ENCODE data around the gene SYNPO2.

The SYNPO2 gene

GRCh38 chr4:118923891-118924290 is 35.2 kb downstream of the SYNPO2 start:
- H3K4me3 ChIP-seq (ENCODE audit: severe bottlenecking) = no peak overlapping the region
- H3K27me3 ChIP-seq (ENCODE audit: insufficient read depth, poor library complexity, severe bottlenecking) = no peaks in the 10 kb centered on the region
- H3K36me3 ChIP-seq (ENCODE audit: low read depth) = no peaks in the 10 kb centered on the region
- peaks cover under 1% of the 10 kb centered on the region for H3K4me1 ChIP-seq (ENCODE audit: insufficient read depth, poor library complexity, severe bottlenecking)
- no peaks in the 10 kb centered on the region for H3K9me3 ChIP-seq (ENCODE audit: severe bottlenecking)
- ATAC-seq (ENCODE audit: low read depth) (no peak), DNase-seq (ENCODE audit: low spot score) (no peak)
- no peak overlapping the region for H3K27ac ChIP-seq (ENCODE audit: poor library complexity, severe bottlenecking)
- no peak for TF ChIP-seq CTCF (IDR thresholded peaks at IDR 0.05; ENCODE audit: poor library complexity, severe bottlenecking)

- no peak for TF ChIP-seq CTCF (IDR thresholded peaks at IDR 0.05; ENCODE audit: poor library complexity, severe bottlenecking)
- no peak overlapping the region for H3K27ac ChIP-seq (ENCODE audit: poor library complexity, severe bottlenecking)
- no peaks in the 10 kb centered on the region for H3K36me3 ChIP-seq (ENCODE audit: low read depth)
- no peak for ATAC-seq (ENCODE audit: low read depth)
- no peaks in the 10 kb centered on the region for H3K4me1 ChIP-seq (ENCODE audit: insufficient read depth, poor library complexity, severe bottlenecking)
- H3K9me3 ChIP-seq (ENCODE audit: severe bottlenecking) = no peaks in the 10 kb centered on the region
- no peaks in the 10 kb centered on the region for H3K27me3 ChIP-seq (ENCODE audit: insufficient read depth, poor library complexity, severe bottlenecking)
- H3K4me3 ChIP-seq (ENCODE audit: severe bottlenecking) = no peak overlapping the region
- DNase-seq (ENCODE audit: low spot score) = no peak
These were observed 39.3 kb downstream of the SYNPO2 start for GRCh38 chr4:118927974-118928373.

GRCh38 chr4:118930255-118930654 is 41.6 kb downstream of the SYNPO2 start:
- Histone ChIP-seq H3K4me3 (ENCODE audit: severe bottlenecking) (no peak overlapping the region), H3K36me3 (ENCODE audit: low read depth) (no peaks in the 10 kb centered on the region), H3K9me3 (ENCODE audit: severe bottlenecking) (no peaks in the 10 kb centered on the region), H3K4me1 (ENCODE audit: insufficient read depth, poor library complexity, severe bottlenecking) (no peaks in the 10 kb centered on the region), H3K27ac (ENCODE audit: poor library complexity, severe bottlenecking) (no peak overlapping the region), H3K27me3 (ENCODE audit: insufficient read depth, poor library complexity, severe bottlenecking) (no peaks in the 10 kb centered on the region)
- TF ChIP-seq CTCF (IDR thresholded peaks at IDR 0.05; ENCODE audit: poor library complexity, severe bottlenecking) = no peak
- no peak for DNase-seq (ENCODE audit: low spot score)
- ATAC-seq (ENCODE audit: low read depth) = no peak

GRCh38 chr4:118931786-118932185 is 43.1 kb downstream of the SYNPO2 start:
- Histone ChIP-seq H3K4me1 (ENCODE audit: insufficient read depth, poor library complexity, severe bottlenecking) (no peaks in the 10 kb centered on the region), H3K36me3 (ENCODE audit: low read depth) (no peaks in the 10 kb centered on the region), H3K4me3 (ENCODE audit: severe bottlenecking) (no peak overlapping the region), H3K27me3 (ENCODE audit: insufficient read depth, poor library complexity, severe bottlenecking) (no peaks in the 10 kb centered on the region), H3K9me3 (ENCODE audit: severe bottlenecking) (no peaks in the 10 kb centered on the region), H3K27ac (ENCODE audit: poor library complexity, severe bottlenecking) (no peak overlapping the region)
- no peak for DNase-seq (ENCODE audit: low spot score)
- no peak for ATAC-seq (ENCODE audit: low read depth)
- TF ChIP-seq CTCF (IDR thresholded peaks at IDR 0.05; ENCODE audit: poor library complexity, severe bottlenecking) = no peak

- Histone ChIP-seq H3K9me3 (ENCODE audit: severe bottlenecking) (no peaks in the 10 kb centered on the region), H3K36me3 (ENCODE audit: low read depth) (no peaks in the 10 kb centered on the region), H3K4me3 (ENCODE audit: severe bottlenecking) (no peak overlapping the region), H3K27ac (ENCODE audit: poor library complexity, severe bottlenecking) (no peak overlapping the region), H3K4me1 (ENCODE audit: insufficient read depth, poor library complexity, severe bottlenecking) (no peaks in the 10 kb centered on the region), H3K27me3 (ENCODE audit: insufficient read depth, poor library complexity, severe bottlenecking) (no peaks in the 10 kb centered on the region)
- no peak for ATAC-seq (ENCODE audit: low read depth)
- TF ChIP-seq CTCF (IDR thresholded peaks at IDR 0.05; ENCODE audit: poor library complexity, severe bottlenecking) = no peak
- DNase-seq (ENCODE audit: low spot score) = no peak
These were observed 47.2 kb downstream of the SYNPO2 start for GRCh38 chr4:118935819-118936218.
